Calu3 (cell line): ENCODE measurements around the gene RNF208. TPM values are rescaled to one million over a fixed set of nuclear protein-coding genes. Genes with fewer than 3 reads are reported as not detected.

Experiments
- BruUV-seq: library from RNA; stranded (reverse); fragments of 400-500 nt; replicated peaks from 2 replicates; lab custom pipeline; 2021; lab: Mats Ljungman, UMichigan
- CTCF ChIA-PET: fragments of 300-600 bp; sonication (Branson Sonifier 250); formaldehyde crosslinking; loops from one replicate; lab custom pipeline; 2022; ENCODE audit warnings: antibody characterized with exemption; lab: Charles Lee
- DNase-seq: peaks from one replicate; pipeline ENCODE4 v3.0.0; 2022
- H3K27ac Mint-ChIP-seq: one replicate; pipeline ENCODE4 v1.8.0; 2022; ENCODE audit warnings: mixed read lengths; ENCODE audit not compliant: unreplicated experiment
- H3K27me3 Mint-ChIP-seq: one replicate; pipeline ENCODE4 v1.8.0; 2022; ENCODE audit warnings: mixed read lengths; ENCODE audit not compliant: unreplicated experiment
- H3K36me3 Mint-ChIP-seq: one replicate; pipeline ENCODE4 v1.8.0; 2022; ENCODE audit warnings: mild to moderate bottlenecking, moderate library complexity, mixed read lengths; ENCODE audit not compliant: insufficient read depth, unreplicated experiment
- H3K4me1 Mint-ChIP-seq: one replicate; pipeline ENCODE4 v1.8.0; 2022; ENCODE audit warnings: mild to moderate bottlenecking, low read depth, mixed read lengths; ENCODE audit not compliant: unreplicated experiment
- H3K4me3 Mint-ChIP-seq: one replicate; pipeline ENCODE4 v1.8.0; 2022; ENCODE audit warnings: mild to moderate bottlenecking, low read depth, moderate library complexity, mixed read lengths; ENCODE audit not compliant: unreplicated experiment
- H3K9me3 Mint-ChIP-seq: one replicate; pipeline ENCODE4 v1.8.0; 2022; ENCODE audit warnings: low read depth, mixed read lengths; ENCODE audit not compliant: unreplicated experiment
- intact Hi-C: fragments of 100-400 bp; cut with micrococcal nuclease; formaldehyde crosslinking; loops from one replicate; pipeline ENCODE4 v1.10.0; 2022; ENCODE audit not compliant: unreplicated experiment
- total RNA-seq: library from RNA; stranded (reverse); gene quantifications from 2 replicates; pipeline ENCODE4 v1.2.3, GENCODE V29; 2022
- TF ChIP-seq, protein P1 (sequence below): fragments of 200-600 bp; IDR thresholded peaks from one replicate; pipeline ENCODE4 v1.8.0; 2022; ENCODE audit warnings: antibody characterized with exemption; ENCODE audit not compliant: unreplicated experiment

RNF208 gene
- total RNA-seq, 1 experiment from 2014 or later, result 10.1 TPM

DNA sequence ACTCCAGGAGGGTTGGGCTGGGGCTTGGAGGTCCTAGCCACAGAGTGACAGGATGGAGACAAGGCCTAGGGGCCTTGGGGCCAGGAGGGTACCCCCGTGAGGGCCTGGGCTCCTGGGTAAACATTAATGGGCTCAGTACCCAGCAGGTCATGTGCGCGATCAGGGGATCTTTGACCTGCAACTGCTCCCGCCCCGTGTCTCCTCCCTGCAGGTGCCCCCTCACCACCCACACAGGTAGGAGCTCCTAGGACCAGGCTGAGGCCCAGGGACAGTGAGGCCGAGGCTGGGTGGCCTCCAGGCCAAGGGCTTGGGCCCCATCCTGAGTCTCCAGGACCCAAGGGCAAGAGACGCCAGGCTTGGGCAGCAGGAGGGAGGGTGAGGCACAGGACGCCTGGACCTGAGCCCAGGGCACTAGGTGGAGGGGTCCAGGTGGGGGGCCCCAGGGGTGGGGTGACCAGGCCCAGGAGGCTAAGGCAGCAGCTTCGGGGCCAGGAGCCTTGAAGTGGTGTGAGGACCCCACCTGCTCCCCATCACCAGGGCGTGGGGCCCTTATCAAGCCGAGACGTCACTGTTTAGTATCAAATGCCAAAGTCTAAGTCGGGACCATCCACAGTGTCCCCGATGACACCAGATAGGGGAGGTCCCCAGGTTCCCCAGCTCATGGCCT is 8.8 kb upstream of the RNF208 start, which contains the start of gene SLC34A3:
Gene SLC34A3 (plus strand): TSS at position 197 of the 667 bp plus-strand sequence. CDS start 802 bp downstream, outside the sequence.
- DNase-seq, result no peak
- H3K9me3 Mint-ChIP-seq, result no peaks in the 10 kb centered on the region
- no peak within 1 kb of the TSS for H3K4me3 Mint-ChIP-seq
- BruUV-seq, result no TSS peak
- peaks cover 27% of the 10 kb centered on the region for H3K4me1 Mint-ChIP-seq
- H3K27ac Mint-ChIP-seq, result no peak within 1 kb of the TSS
- peaks cover 29% of the 10 kb centered on the region for H3K36me3 Mint-ChIP-seq
- CTCF ChIA-PET, result interaction anchor here (0.6 kb wide), 1 partner anchor 163 kb away, joined by 3 read pairs; no protein-coding TSS in a partner anchor
- intact Hi-C loops, result no loop called here
- TF ChIP-seq, protein P1, sequence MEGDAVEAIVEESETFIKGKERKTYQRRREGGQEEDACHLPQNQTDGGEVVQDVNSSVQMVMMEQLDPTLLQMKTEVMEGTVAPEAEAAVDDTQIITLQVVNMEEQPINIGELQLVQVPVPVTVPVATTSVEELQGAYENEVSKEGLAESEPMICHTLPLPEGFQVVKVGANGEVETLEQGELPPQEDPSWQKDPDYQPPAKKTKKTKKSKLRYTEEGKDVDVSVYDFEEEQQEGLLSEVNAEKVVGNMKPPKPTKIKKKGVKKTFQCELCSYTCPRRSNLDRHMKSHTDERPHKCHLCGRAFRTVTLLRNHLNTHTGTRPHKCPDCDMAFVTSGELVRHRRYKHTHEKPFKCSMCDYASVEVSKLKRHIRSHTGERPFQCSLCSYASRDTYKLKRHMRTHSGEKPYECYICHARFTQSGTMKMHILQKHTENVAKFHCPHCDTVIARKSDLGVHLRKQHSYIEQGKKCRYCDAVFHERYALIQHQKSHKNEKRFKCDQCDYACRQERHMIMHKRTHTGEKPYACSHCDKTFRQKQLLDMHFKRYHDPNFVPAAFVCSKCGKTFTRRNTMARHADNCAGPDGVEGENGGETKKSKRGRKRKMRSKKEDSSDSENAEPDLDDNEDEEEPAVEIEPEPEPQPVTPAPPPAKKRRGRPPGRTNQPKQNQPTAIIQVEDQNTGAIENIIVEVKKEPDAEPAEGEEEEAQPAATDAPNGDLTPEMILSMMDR, result no peak
- peaks cover 17% of the 10 kb centered on the region for H3K27me3 Mint-ChIP-seq

GRCh38 chr9:137229903-137230704 is 8.1 kb upstream of the RNF208 start:
- peaks cover 24% of the 10 kb centered on the region for H3K36me3 Mint-ChIP-seq
- H3K27me3 Mint-ChIP-seq, result peaks cover 10% of the 10 kb centered on the region
- no peak for DNase-seq
- peaks cover 24% of the 10 kb centered on the region for H3K4me1 Mint-ChIP-seq
- H3K4me3 Mint-ChIP-seq, result no peak overlapping the region
- no peaks in the 10 kb centered on the region for H3K9me3 Mint-ChIP-seq
- TF ChIP-seq, protein P1, result no peak
- CTCF ChIA-PET, result interaction anchor here (0.6 kb wide), 1 partner anchor 163 kb away, joined by 3 read pairs; no protein-coding TSS in a partner anchor
- H3K27ac Mint-ChIP-seq, result no peak overlapping the region
- intact Hi-C loops, result loop anchor here (5.0 kb wide), 1 partner anchor 53 kb away; no protein-coding TSS in a partner anchor
- BruUV-seq, result no TSS peak

GRCh38 chr9:137228968-137229896 is 7.2 kb upstream of the RNF208 start:
- Mint-ChIP-seq H3K27me3 (peaks cover under 1% of the 10 kb centered on the region), H3K27ac (no peak overlapping the region), H3K9me3 (no peaks in the 10 kb centered on the region), H3K4me3 (no peak overlapping the region), H3K36me3 (peaks cover 18% of the 10 kb centered on the region), H3K4me1 (peaks cover 19% of the 10 kb centered on the region)
- DNase-seq, result no peak
- TF ChIP-seq, protein P1, result no peak
- BruUV-seq, result no TSS peak
- intact Hi-C loops, result loop anchor here (5.0 kb wide), 1 partner anchor 52 kb away; no protein-coding TSS in a partner anchor
- CTCF ChIA-PET, result interaction anchor here (0.6 kb wide), 1 partner anchor 38 kb away, joined by 3 read pairs; no protein-coding TSS in a partner anchor
